CD4-positive, alpha-beta T cell treated with Interleukin-12 subunit alpha and Interleukin-12 subunit beta, for 1 hour (primary cell): ENCODE results near the gene SRGAP1.

Experiments
- DNase-seq: peaks from one replicate; pipeline ENCODE4 v3.0.0-alpha.2; 2020

SRGAP1 gene

DNA sequence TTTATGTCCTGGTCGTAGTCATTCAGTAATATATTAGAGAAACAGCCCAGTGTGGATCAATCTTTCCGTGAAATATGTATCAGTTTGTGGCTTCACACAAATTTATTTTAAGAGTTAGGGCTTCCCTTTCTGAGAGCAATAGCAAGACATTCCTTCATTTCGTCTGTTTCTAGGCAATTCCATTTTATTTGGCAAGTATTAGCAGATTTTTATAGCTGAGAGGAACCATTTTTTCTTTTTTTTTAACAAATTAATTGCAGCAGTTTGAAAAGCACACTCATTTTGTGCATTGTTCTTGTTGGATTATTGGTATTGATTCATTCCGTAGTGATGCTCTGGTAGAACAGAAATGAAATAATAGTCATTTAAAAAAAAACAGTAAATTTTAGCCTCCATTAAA is 132.9 kb downstream of the SRGAP1 start:
- no peak for DNase-seq

DNA sequence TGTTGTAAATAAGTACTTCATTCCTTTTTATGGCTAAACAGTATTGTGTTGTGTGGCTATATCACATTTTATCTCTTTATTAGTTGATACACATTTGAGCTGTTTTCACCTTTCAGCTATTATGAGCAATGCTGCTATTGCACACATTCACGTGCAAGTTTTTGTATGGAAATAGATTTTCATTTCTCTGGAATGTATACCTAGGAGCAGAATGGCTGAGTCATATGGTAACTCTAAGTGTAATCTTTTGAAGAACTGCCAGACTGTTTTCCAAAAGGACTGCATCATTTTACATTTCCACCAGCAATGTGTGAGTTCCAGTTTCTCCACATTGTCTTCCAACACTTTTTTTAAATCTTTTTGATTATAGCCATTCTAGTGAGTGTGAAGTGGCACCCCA is 134.0 kb downstream of the SRGAP1 start:
- DNase-seq, result no peak

DNA sequence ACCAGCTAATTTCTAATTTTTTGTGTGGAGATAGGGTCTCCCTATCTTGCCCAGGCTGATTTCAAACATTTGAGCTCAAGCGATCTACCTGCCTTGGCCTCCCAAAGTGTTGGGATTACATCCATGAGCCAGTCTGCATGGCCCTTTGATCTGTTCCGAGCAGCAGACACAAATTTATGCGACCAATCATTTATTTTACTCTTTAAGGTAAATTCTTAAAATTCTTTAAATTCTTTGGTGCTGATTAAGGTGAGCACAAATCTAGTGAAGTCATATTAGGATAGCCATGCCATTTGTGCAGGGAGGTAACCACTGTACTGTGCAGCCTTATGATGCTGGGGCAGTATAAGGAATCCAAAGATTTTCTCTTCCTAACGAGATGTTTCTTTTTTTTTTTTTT is 135.7 kb downstream of the SRGAP1 start:
- no peak for DNase-seq

GRCh38 chr12:63981343-63981742 is 136.8 kb downstream of the SRGAP1 start:
- DNase-seq, result no peak

DNA sequence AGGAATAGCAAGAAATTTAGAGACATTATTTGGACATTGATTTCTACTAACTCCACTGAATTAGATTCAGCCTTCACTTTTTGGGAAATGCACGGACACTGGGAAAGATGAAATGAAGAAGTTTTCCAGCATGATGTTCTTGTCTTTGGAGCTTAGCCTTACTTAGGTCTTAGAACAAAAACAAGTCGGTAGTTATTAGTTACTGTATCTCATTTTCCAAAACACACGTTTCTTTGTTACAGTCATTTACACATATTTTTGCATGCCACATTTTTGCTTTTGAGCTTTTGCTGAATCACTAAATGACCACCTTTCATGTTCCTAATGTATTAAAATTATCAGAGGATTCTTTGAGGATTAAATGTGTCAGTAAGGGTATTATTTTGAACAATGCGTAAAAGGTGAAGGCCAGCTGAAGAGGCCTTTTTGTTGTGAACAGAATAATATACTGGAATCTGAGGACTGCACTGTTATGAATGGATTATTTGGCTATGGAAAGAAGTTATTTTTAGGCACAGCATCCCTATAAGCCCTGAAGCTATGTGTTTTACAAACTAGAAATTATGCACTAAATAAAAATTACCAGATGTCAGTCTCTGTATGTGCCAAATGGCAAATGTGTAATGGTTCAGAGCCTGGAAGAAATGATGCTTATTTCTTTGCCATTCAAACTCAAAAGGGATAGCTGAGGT is 138.2 kb downstream of the SRGAP1 start:
- DNase-seq, result no peak

- DNase-seq, result no peak
Measured at GRCh38 chr12:63985456-63985855, 141.0 kb downstream of the SRGAP1 start.

GRCh38 chr12:63985945-63986344 is 141.4 kb downstream of the SRGAP1 start:
- no peak for DNase-seq

DNA sequence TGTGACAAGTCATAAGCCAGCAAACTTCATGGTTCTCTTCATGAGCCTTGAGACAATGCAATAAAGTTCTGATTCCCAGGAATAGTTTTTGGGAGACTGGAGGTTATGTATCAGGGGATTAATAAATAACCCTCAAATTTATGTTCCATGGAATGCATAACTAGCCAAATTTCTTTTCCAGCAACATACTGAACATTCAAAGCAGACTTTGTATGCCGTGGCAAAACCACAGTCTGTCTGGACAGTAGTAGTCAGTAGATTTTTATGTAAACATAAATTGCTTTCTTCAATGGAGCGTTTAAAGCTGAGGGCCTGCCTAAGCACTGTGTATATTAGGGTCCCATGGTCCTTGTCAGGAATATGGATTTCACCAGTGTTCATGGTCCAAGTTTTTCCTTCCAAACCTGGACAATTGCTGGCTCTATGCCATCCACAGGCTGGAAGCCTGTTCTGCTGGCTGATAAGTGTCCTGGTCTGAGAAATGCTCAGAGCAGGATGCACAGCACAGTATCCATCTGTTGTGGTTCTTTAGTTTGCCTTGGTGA is 144.9 kb downstream of the SRGAP1 start:
- no peak for DNase-seq

- no peak for DNase-seq
Measured at GRCh38 chr12:63990828-63991547, 146.5 kb downstream of the SRGAP1 start.

GRCh38 chr12:63994704-63995103 is 150.2 kb downstream of the SRGAP1 start:
- DNase-seq, result no peak

GRCh38 chr12:63995512-63995911 is 151.0 kb downstream of the SRGAP1 start:
- DNase-seq, result no peak

DNA sequence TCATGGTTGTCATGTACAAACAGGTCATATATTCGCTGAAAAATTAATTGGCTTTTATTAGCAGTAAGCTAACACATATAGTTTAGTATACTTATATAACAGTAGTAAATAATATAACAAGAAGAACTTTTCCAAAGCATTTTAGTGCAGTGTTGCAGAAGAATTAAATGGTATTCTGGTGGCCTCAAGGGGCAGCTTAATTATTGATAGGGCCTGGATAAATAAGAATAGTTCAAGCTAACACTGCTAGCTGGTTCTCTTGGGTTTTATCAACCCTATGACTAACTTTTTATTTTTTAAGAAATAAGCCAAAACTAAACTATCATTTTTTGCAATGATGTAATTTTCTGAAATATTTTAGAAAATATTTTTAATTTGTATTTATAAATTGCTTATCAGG is 152.1 kb downstream of the SRGAP1 start:
- DNase-seq, result no peak

DNA sequence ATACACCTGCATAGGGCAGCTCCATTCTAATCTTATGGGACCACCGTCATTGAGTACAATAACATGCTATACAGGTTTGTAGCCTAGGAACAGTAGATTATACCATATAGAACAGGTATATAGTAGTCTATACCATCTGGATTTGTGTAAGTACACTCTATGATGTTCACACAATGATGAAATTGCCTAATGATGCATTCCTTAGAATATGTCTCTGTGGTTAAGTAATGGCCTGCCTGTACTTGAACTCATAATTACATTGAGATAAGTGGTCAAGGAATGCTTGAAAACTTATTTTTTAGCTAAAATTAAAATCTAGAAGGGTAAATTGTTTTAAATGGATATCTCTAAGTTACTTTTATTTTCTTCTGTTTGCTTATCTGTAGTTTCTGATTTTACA is 152.7 kb downstream of the SRGAP1 start:
- DNase-seq, result no peak

GRCh38 chr12:63998584-63998983 is 154.1 kb downstream of the SRGAP1 start:
- no peak for DNase-seq

GRCh38 chr12:63999853-64000252 is 155.4 kb downstream of the SRGAP1 start:
- DNase-seq, result no peak

- DNase-seq, result no peak
Measured at GRCh38 chr12:64001439-64001838, 156.9 kb downstream of the SRGAP1 start.

DNA sequence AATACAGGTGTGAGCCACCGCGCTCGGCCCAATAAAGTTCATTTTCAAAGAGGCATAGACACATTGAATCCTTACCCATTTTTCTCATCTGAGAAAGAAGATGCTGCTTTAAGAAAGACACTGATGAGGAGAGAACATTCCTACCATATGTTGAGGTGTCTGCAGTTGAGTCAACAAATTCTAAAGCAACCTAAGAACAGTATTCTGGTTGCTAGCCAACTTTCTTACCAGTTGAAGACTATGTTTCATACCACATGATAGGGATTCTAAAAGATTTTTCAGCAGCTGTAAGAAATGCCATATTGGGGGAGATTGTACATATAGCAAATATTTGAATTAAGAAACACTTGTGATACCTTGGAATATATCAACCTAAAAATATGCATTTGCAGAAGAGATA is 160.1 kb downstream of the SRGAP1 start:
- no peak for DNase-seq

DNA sequence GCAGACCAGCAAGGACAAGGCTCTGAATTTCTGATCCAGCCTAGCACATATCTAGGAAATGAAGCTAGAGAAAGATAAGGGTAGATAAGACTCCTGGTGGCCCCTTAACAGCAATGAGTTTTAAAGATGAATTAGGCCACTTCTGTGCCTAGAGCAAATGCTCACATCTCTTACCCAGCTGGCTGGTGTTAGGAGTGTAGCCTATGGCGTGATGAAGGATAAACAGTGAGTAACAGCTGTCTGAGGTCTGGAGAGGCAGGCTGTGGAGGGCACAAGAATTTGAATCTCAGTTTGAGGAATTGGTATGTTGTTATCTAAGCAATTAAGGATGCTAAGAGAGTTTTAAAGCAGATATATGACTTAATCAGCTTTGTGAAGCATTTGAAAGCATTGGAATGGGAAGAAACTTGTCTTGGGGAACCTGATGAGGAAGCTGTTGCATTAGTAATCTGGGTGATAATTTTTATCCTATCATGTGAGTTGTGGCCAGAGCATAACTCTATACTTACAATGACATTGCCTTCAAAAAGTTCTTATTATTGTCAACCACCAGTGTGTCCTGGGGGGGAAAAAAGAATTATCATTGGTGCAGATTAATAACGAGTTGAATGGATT is 161.8 kb downstream of the SRGAP1 start:
- no peak for DNase-seq

GRCh38 chr12:64007853-64008252 is 163.4 kb downstream of the SRGAP1 start:
- DNase-seq, result no peak

DNA sequence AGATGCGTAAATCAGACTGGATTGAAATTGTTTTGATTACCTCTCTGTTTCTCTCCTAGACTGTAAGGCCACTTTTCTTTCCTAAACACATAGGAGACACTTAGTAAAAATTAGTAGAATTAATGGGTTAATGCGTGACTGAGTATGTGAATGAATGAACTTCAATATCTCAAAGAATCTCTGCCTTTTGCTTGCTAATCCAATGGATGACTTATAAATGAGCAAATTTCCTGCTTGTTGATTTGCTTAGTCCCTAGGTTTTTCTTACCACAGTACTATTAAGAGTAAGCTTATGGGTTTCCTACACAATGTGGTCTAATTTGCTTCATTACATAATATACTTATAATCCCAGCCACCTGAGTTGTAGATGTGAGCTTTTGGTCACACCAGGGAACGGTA is 164.1 kb downstream of the SRGAP1 start:
- no peak for DNase-seq

- no peak for DNase-seq
Measured at GRCh38 chr12:64009321-64010068, 165.0 kb downstream of the SRGAP1 start.

- no peak for DNase-seq
Measured at GRCh38 chr12:64010069-64010686, 165.7 kb downstream of the SRGAP1 start.

GRCh38 chr12:64016521-64016920 is 172.0 kb downstream of the SRGAP1 start:
- no peak for DNase-seq
